Hematopoietic multipotent progenitor cell (in vitro differentiated cells): ENCODE data around the gene RANBP17. TPM values are rescaled to one million over a fixed set of nuclear protein-coding genes. Genes with fewer than 3 reads are reported as not detected.
A peak's percentile ranks its signal among the peaks of the same experiment; 100 is the strongest.
"Not testable (repeated sequence)": the region's sequence is repeated elsewhere in the genome, so short reads cannot be mapped to it uniquely, and the experiment has no call there.

Experiments
- DNase-seq, 3 donors: peaks; one replicate each; pipeline ENCODE4 v3.0.0-alpha.2; 2011 to 2015; ENCODE audit warnings: low read depth in 2 of 3, low spot score in 2 of 3
- total RNA-seq: library from RNA; depleted of rRNA; stranded (reverse); fragments of >200 nt; gene quantifications from one replicate; pipeline ENCODE4 v1.2.3, GENCODE V29; 2012

The RANBP17 gene
- total RNA-seq, 1 donor = 12.4 TPM

DNA sequence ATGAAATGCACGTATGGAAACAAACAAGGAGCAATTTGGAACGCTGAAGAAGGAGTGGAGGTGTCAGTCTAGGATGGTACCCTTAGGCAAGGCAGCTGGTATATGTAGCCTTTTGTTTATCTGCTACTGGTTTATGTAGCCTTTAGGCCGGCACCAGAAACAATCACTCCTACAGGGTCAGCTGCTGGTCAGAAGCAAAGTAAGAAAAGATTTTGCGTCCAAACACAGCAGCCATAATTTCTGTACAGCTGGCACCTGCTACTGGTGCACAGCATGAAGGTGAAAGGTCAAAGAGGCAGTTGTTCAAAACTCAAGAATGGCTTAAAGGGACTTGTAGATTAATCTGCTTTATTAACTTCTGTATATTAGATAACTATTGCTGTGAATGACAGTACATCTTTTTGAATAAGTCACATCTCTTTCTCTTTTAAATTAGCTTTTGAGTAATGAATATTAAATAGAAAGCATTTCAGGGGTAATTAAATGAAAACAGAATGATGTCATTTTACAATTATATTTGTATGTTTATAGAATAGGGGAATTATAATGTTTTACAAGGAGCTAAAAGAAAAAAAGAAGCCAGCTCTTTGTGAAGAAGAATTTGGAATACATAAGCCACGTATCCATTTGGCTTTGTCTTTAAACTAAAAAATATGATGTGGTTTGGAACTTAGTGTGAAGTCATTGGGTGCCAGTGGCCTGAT lies 414.2 kb downstream of the RANBP17 start:
- DNase-seq = no peak

DNA sequence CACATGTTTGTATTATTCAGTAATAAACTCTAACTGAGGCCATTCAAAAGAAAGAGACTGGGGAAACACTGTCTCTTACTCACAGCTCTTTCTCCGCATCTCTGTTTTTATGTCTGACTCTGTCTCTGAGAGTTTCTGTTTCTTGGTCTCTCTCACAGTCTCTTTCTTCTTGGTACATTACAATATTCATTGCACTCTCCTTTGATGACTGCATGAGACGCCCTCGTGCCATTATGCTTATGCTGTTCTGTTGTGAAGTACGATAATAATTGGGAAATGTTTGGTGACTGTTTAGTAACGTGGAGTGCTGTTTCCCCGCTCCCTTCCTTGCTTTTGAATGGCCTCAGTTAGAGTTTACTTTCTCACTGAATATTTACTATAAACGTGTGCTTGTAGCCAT lies 421.9 kb downstream of the RANBP17 start:
- DNase-seq = no peak

DNA sequence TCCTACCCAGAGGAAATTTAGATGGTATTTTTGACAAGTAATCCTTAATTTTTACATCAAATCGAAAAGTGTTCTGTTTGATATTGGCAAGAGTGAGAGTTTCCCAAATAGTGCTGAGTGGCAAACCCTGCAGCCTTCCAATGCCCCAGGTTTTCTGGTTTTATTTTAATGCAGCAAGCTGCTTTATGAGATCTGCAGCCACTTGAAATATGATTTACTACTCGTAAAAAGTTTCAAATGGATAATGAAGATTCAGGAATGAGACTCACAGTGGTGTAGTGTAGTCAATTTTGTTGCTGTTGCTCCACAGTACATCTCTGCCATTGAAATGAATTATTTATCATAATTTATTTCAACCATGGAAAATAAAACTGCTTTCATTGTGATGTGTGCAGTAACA lies 423.6 kb downstream of the RANBP17 start:
- DNase-seq = no peak

DNA sequence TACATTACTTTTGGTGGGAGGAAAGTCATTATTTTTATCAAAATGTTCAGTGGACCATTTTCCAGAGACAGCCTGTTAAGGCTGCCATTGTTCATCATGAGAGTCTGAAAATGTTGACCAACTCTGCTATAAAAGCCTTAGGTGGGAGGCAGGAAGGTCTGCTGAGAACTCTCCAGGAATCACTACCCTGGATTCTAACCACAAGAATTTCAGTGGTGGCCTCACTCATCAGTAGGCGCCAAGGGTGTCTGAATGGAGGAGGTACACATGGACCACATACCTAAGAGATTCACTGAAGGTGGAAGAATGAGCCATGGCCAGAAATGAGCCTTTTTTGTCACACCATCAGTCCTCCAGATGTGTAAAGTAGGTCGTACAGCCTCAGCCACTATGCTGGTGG lies 426.2 kb downstream of the RANBP17 start:
- no peak for DNase-seq

DNA sequence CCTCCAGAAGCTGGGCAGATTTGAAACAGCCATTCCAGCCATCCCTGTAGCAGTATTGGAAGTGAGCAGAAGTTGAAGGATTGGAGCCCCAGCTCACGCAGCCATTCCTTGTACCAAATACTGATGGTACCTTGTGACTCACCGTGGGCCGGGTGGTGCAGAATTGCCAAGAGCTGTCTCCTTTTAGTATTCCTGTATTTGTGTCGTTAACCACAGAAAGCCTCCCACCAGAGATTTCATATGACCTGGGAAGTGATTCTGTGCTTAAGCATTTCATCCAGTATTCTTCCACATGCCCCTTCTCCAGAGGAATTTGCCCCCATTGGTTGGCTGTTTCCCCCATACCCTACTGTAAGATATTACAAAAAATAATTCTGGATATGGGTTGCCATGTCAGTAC lies 429.6 kb downstream of the RANBP17 start:
- DNase-seq = no peak

DNA sequence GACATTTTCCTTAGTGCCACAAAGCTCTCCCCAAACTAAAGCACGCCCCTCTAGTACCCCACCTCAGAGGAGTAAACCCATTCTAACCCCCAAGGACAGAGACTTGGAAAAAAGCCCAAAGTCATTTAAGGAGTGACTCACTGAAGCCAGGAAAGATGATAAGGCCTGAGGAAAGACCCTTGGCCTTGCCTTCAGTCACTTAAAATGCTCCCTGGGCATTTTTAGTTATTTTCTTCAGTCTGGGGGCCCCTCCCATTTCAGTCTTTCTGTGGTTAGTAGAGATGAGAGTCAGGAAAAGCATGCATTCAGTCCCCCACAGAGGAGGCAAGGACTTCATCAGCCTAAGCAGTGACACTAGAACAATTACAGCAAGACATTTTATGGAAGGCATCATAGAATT lies 433.5 kb downstream of the RANBP17 start:
- no peak for DNase-seq

DNA sequence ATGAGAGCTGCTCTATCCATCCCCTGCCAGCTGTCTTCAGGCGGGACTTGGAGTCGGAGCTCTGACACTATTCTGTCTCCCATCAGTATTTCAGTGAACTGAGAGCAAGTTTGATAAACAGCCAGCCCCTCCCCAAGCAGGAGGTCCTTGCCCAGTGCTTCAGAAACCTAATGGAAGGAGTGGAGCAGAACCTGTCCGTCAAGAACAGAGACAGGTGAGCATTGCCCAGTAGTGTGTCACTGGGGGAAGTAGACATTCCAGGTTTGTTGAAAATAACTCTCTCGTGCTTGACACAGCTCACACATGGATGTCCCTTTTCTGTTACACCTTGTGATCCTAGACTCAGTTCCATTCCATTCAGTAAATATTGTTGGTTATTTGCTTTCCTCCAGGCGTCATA lies 434.0 kb downstream of the RANBP17 start:
- no peak for DNase-seq

DNA sequence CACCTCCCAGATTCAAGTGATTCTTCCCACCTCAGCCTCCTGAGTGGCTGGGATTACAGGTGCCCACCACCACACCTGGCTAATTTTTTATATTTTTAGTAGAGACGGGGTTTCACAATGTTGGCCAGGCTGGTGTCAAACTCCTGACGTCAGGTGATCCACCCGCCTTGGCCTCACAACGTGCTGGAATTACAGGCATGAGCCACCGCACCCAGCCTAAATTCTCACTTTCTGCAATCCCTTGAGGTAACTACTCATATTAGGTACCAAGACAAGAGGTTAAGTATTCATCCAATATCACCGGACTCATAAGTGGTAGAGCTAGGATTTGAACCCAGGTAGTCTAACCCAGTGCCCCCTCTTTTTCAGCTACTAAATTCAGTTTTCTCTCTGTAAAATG lies 436.1 kb downstream of the RANBP17 start:
- DNase-seq = not testable (repeated sequence)

DNA sequence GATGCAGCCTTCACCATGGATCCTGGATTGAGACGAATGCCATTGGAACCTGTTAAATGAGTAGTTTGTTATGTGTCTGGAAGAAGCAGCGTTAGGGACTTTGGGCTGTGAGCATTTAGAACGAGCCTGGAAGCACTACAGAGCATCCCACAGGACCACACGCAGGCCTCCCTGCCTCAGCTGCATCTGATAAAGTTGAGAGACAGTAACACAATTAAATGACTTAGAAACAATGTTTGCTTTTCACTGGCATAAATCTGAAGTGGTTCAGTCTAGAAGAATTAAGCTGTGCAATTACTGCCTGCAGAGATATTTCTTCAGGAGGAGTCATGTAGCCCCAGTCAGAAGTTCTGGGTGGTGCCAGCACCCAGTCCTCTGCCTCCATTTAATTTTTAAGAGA lies 437.4 kb downstream of the RANBP17 start:
- no peak for DNase-seq

DNA sequence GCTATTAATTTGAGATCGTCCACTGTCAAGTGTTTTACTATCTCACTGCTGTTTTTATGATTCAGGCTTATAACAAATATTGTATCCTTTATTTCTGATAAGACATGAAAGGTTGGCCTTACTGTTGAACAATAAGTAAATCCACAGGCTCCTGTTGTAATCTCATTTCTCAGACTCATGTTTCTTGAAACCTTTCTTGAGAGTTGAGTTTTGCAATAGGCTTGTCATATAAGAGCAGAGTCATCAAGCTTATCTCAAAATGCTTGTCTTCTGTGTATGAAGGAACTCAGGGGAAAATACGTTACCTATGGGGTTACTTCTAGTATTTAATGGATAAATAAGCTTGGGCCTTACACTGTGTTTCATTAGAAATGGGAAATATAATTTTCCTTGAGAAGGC lies 438.0 kb downstream of the RANBP17 start:
- no peak for DNase-seq

DNA sequence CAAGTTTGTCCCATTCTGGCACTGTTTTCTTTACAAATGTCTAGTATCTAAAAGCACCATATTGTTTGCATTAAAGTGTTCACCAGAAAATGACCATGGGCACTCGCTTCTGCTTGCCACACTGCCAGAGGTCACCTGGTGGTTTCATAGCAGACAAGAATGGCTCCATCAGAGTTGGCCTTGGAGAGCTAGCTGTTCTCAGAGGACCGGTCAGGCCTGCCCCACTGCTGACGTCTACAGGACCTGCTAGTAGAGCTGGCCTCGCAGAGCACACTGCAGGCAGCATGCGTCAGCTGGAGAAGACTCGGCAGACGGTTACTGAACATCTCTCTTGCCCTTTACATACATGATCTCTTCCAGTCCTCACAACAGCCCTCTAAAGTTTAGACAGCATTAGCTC lies 438.5 kb downstream of the RANBP17 start:
- DNase-seq = no peak

DNA sequence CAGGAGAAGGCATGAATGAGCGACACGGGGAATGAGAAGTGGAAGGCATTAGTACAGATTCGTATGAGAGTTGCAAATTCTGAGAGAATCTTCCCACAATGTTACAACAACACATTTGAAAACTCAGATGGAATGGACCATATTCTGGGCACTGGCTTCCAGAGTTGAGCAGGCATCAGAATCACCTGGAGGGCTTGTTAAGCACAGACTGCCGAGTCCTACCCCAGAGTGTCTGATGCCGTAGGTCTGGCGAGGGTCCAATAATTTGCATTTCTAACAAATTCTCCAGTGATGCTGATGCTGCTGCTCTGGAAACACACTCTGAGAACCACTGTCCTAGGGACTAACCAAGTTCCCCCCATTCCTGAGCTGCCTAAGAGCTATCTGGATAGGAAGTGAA lies 444.3 kb downstream of the RANBP17 start:
- no peak for DNase-seq

DNA sequence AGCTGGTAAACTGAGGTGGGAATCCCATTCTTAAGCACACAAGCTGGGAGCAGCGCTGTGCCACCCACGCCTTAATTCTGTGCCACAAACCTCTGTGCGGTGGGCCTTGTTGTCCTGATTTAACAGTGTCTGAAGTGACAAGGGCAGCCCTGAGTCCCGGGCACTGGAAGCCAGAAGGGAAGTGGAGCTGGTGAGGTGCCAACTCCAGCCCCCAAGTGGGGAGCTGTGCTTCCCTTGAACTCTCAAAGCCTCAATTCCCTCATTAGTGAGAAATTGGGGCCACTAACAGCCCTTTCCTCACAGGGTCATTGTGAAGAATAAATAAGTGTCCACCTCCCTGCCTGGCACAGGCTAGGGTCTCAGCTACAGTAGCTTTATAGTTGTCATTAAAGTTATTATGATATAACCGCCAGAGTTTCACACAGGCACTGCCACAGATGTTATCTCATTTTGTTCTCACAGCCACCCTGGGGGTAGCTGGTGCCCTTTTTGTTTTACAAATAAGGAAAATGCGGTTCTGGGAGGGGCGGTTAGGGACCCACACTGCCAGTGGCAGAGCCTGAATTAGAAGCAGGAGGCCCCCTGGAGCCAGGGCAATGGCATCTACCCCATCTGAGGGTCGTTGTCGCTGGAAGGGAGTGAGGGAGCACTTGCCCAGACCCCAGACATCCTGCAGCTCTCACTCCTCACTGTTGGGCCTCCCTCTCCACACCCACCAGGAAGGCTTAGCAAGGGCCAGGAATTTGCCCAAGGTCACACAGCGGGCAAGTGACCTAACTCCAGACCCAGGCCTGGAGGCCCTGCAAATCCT lies 445.2 kb downstream of the RANBP17 start:
- DNase-seq = peak in 2 of 3 donors; percentile 41 to 70

DNA sequence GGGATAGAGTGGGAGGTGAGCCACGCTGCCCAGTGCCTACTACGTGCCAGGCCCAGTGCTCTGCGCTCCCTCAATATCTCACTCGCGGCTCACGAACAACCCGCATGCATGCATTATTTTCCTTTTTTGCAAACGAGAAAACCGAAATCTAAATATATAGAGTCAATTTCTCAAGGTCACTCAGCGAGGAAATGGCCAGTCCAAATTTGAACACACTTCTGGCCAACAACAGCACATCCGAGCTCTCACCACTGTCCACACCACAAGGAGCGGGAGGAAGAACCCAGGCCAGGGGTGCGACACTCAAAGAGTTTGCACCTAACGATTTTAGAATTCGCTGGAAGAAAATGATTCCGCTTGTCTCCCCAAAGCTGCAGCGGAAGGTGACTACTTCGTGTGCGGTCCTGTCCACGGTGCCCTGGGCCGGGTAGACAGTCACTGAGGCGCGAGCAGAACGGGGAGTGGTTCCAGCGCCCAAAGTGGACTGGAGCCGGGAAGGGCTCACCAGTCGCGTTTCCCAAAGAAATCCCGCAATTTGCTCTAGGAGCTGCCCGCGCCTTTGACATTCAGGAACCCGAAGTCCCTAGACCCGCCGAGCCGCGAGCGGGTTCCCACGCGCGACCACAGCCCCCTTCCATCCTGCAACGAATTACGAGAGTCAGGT lies 446.1 kb downstream of the RANBP17 start:
- DNase-seq = peak in 1 of 3 donors; percentile 17

DNA sequence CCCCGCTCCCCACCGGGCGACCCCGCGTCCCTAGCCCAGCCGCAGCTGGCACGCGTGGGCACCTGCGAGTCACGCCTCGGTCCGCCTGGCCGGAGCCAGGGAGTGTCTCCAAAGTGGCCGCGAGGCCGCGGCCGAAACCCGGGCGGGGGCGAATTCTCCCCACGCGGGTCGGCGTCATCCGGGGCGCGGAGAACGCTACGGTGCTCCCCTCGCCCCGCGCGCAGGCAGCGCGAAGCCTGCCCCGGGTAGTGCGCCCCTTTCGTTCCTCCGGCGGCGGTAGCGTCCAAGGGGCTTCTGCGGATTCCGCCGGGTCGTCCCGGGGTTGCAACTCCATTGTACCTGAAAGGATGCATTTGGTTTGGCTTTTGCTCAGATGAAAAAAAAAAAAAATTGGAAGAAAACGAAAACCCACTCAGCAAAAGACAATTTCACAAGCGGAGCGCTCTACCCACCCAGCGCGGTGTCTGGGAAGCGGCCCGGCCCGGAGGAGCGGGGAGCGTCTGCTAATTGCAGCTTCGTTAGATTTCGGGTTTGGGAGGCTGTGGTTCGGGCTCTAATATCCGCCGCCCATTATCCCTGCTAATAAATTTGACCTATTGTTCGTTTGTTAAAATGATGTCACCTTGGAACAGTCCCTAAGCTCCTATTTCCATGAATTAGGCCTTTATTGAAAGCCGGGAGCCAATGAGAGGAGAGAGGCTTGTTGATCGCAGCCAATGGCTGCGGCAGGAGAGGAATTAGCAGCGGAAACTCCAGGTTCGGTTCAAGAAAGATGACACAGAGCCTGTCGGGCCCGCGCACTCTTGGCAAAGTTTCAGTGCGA lies 446.8 kb downstream of the RANBP17 start, which contains the start of gene TLX3:
TLX3 (plus strand) TSS at position 796 of the 823 bp plus-strand sequence. CDS start 118 bp downstream, outside the sequence.
- DNase-seq = peak in 2 of 3 donors; percentile 14 to 27

DNA sequence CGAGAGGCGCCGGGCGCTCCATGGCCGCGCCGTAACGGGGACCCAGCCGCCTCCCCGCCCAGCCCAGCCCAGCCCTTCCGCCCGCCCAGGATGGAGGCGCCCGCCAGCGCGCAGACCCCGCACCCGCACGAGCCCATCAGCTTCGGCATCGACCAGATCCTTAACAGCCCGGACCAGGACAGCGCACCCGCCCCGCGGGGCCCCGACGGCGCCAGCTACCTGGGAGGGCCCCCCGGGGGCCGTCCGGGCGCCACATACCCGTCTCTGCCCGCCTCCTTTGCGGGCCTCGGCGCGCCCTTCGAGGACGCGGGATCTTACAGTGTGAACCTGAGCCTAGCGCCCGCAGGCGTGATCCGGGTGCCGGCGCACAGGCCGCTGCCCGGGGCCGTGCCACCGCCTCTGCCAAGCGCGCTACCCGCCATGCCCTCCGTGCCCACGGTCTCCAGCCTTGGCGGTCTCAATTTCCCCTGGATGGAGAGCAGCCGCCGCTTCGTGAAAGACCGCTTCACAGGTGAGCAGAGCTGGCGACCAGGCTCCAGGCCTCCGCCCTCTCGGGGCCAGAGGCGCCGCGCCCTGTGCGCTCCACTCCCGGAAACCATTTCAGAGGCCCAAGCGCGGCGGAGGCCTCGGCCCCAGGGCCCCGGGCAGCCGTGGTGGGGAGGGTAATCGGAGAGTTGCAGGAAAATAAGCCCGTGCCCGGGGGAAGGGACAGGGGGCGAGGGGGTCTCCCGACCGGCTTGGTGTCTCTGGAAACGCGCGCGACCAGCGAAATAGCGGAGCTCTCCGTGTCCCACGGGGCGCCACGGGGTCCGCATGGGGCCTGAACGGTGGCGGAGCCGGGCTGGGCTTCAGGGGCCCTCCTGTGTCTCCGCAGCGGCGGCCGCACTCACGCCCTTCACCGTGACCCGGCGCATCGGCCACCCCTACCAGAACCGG lies 447.7 kb downstream of the RANBP17 start:
- DNase-seq = peak in 1 of 3 donors; percentile 23

DNA sequence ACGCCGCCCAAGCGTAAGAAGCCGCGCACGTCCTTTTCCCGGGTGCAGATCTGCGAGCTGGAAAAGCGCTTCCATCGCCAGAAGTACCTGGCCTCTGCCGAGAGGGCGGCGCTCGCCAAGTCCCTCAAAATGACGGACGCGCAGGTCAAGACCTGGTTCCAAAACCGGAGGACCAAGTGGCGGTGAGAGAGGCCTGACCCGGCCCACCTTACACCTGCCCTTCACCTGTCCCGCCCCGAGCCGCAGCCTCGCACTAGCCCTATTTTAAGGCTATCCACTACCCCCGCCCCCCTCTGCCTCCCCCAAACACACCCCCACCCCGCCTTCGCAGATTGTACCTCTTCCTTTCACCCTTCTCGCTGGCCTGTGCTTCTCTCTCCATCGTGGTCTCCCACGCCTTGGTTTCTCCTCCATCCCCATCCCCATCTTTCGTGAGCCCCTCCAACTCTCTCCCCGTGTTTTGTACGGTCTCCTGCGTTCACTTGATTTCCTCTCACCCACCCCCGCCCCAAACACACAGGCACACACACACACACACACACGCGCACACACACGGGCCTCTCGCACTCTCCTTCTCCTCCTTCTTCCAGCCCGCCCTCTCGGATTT lies 448.5 kb downstream of the RANBP17 start:
- peak in 2 of 3 donors; percentile 40 to 48 for DNase-seq

DNA sequence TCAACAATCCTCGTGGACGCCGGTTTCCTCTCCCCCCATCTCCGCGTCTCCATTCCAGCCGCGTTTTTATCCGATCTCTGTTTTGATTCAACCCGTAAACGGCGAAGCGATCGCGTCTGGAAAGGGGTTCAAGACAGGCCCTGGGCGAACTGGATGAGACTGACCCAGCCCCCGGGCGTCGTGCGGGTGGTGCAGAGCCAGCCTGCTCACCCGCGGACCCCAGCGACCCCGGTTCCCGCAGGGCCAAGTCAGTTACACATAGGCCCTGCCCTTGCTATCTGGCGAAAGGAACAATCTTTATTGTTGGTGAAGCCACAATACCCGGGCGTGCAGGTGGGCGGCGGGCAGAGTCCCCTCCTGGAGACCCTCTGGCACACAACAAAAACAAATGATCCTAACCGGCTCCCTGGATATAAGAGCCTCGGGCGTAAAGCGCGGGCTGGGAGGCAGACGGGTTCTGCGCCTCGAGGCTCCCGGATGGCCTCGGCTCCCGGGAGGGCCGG lies 449.1 kb downstream of the RANBP17 start:
- DNase-seq = no peak
